GM08714 (cell line): ENCODE results near the gene FOXN3.

Source experiments
- H3K4me3 ChIP-seq: fragments of 200-500 bp; sonication (Bioruptor generic); 2 replicates; pipeline ENCODE4 v1.5.1; 2014; ENCODE audit warnings: mild to moderate bottlenecking, low read length, inconsistent platforms
- ZNF274 ChIP-seq: IDR thresholded peaks from 2 replicates; pipeline ENCODE4 v1.6.1; 2012; ENCODE audit warnings: mild to moderate bottlenecking, low read depth, low read length

FOXN3 gene

DNA sequence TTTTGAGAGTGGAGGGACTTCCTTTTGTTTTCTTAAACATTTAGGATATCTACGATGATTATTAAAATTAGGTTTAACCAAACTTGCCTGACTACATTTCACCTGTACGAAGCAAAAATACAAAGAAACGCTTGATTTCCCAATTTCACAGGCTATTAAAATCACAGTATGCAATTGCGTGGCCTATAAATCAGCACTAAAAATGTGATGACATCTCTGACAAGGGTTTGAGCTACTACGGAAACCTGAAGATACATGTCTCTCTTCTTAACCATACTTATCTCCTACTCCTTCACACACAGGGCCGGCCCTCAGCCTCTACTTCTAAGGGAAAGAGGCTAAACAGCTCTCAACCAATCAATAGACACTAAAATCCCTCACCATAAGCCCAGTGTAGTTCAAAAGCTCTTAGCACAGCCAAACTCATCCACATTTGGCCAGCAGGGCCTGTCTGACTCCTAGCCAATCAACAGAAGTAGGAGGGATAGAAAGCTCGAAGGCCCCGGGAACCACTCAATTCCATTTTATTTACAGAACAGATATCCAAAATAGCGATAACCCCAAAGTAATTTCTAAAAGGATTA, 137.3 kb downstream of the FOXN3 start:
- TF ChIP-seq ZNF274 = no peak
- H3K4me3 ChIP-seq = no peak overlapping the region

GRCh38 chr14:89277203-89277602, 139.8 kb downstream of the FOXN3 start:
- H3K4me3 ChIP-seq = no peak overlapping the region
- no peak for TF ChIP-seq ZNF274

DNA sequence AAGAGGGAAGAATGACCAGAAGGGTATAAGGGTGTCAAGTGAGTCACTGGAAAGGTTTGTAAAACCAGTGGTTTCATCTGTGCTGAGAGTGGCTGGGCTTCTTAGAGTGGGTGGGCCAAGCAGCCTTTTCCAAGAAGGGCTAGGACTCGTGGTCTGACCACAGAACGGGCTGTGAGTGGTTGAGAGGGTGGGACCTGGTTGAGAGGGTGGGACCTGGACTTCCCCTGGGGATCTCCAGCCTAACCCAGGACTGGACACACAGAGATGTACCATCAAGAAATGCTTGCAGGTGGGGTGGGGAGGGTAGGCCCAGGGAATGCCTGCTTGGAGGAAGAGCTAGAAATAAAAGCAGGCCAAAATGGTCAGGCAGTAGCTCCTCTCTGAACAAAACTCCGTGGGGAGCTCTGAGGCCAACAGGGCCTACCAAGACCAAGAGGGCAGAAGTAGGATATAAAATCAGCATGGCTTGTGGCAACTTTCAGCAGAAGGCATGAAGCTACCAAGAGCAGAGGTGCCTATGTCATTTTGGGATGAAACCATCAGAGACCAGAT, 140.5 kb downstream of the FOXN3 start:
- H3K4me3 ChIP-seq = no peak overlapping the region; the same call in 1 of the 2 replicates
- TF ChIP-seq ZNF274 = no peak

- no peak for TF ChIP-seq ZNF274
Measured at GRCh38 chr14:89270439-89271227, 146.4 kb downstream of the FOXN3 start.

GRCh38 chr14:89269404-89269803, 147.6 kb downstream of the FOXN3 start:
- TF ChIP-seq ZNF274 = no peak
- H3K4me3 ChIP-seq = no peak overlapping the region

More at GRCh38 chr14:89270439-89271227, 146.4 kb downstream of the FOXN3 start:
- H3K4me3 ChIP-seq = no peak overlapping the region

DNA sequence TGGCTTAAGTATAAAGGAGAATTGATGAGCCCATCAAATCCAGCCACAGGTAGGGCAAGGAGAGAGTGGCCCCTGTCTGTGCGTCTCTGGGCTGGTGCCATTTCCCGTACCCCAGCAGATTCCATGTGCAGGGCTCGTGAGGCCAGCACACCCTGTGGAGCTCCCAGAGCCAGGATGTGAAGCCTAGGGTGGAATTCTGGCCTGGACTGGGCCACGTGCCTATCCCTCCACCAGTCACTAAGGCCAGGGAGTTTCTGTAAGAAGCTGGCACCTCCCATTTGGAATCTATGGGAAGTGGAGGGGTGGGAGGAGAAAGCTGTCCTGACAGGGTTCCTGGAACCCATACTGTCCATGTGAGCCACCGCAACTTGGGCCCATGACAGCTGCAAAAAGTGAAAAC, 148.5 kb downstream of the FOXN3 start:
- H3K4me3 ChIP-seq = no peak overlapping the region
- TF ChIP-seq ZNF274 = no peak

DNA sequence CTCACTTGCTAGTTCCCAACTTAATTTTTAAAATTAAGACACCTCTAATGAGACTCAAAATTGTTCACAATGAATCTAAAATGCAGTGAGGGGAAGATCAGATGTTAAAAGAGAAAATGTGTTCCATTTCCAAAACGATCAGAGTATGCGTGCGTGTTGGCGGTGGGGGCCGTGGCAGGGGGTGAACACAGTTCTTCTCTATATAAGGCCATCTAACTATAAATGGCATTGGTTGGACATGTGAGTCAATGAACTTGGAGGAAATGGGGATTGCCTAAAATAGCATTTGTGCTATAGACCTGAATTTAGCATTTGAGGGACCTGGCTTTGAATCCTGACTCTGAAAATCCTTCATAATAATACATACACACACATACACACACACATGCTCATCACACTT, 149.4 kb downstream of the FOXN3 start:
- no peak for TF ChIP-seq ZNF274
- H3K4me3 ChIP-seq = no peak overlapping the region

DNA sequence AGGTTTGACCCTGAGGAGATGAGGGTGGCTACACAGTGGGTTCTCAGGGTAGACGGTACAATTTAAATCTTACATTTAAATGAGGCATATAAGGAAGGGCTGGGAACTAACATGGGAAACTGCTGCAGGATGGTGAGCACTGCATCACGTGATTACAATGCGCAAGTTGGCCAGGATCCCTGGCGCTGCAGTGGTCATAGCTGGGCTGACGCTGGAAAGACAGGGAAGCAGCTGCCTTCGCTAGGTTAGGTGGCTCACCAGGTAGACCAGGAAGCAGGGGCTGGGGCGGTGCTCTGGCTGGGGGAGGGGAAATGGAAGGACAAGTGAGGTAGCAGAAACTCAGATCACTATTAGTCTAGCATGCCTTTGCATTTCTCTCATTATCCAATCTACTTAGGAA, 149.9 kb downstream of the FOXN3 start:
- TF ChIP-seq ZNF274 = no peak
- no peak overlapping the region for H3K4me3 ChIP-seq

GRCh38 chr14:89266754-89267153, 150.3 kb downstream of the FOXN3 start:
- TF ChIP-seq ZNF274 = no peak

DNA sequence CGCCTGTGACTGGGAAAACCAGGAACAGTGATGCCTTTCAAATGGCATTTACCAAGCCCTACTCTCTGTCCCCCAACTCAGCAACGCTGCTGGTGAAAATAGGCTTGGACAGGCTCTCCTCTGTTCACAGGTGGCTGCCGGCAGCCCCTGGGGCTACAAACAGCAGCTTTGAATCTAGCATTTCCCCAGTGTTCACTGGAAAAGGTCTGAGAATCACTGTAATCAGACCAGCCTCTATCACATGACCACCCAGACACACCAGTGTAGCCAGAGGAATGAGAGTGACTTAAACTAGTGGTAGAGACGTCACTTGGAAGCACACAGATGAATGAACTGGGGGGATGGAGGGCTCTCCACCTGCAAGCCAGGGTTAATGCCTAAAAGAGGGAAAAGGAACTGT, 151.8 kb downstream of the FOXN3 start:
- TF ChIP-seq ZNF274 = no peak

More at GRCh38 chr14:89266754-89267153, 150.3 kb downstream of the FOXN3 start:
- H3K4me3 ChIP-seq = no peak overlapping the region

GRCh38 chr14:89264196-89264800, 152.7 kb downstream of the FOXN3 start:
- no peak overlapping the region for H3K4me3 ChIP-seq
- no peak for TF ChIP-seq ZNF274

More for the DNA sequence above, 151.8 kb downstream of the FOXN3 start:
- no peak overlapping the region for H3K4me3 ChIP-seq

- no peak overlapping the region for H3K4me3 ChIP-seq
- TF ChIP-seq ZNF274 = no peak
Measured at GRCh38 chr14:89262041-89262440, 155.0 kb downstream of the FOXN3 start.

GRCh38 chr14:89260898-89261297, 156.1 kb downstream of the FOXN3 start:
- H3K4me3 ChIP-seq = no peak overlapping the region
- TF ChIP-seq ZNF274 = no peak

DNA sequence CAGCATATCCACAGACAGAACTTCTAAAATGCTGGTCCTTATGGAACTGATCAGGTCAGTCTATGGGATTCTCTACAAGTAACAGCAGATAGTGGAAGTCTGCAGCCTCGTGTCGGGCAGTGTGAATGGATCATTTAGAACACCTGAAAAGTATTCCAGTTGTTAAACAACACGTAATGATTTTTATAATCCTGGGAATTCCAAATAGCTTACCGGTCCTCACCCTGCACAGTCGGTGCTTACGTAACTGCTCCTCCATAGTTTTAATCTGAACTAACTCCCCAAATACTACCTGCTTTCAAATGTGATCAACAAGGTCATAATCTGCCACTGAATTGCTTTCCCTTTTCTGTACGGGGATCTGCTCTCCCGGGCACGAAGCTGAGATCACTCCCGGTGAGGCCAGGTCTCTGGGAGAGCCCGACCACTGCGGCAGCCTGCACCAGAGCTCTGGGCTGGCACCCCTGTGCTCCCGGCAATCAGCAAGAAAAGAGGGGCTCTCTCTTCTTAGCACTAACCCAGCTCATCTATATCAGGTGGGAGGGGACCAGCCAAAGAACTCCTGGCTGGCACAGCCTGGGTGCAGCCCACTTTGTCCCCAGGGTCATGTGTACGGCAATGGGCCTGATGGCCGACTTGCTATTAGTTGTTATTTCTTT, 157.0 kb downstream of the FOXN3 start:
- no peak for TF ChIP-seq ZNF274
- no peak overlapping the region for H3K4me3 ChIP-seq
